Measurements from ENCODE around the gene MITF.
"Not testable (repeated sequence)": the region's sequence is repeated elsewhere in the genome, so short reads cannot be mapped to it uniquely, and the experiment has no call there.

- TF ChIP-seq CTCF (conservative IDR thresholded peaks at IDR 0.05 in 1 of 2, IDR thresholded peaks at IDR 0.05 in 1 of 2; ENCODE audit: extremely low read depth in 1 of 2, insufficient read depth in 1 of 2, low read depth in 1 of 2, low read length in 2 of 2); EZH2 (IDR thresholded peaks at IDR 0.05; ENCODE audit: borderline replicate concordance, low read length): not testable (repeated sequence)
Observed at GRCh38 chr3:69796126-69796525, 56.9 kb downstream of the MITF start.

Measured in mammary epithelial cell (primary cell).